ENCODE results near the gene FAM168B.

DNA sequence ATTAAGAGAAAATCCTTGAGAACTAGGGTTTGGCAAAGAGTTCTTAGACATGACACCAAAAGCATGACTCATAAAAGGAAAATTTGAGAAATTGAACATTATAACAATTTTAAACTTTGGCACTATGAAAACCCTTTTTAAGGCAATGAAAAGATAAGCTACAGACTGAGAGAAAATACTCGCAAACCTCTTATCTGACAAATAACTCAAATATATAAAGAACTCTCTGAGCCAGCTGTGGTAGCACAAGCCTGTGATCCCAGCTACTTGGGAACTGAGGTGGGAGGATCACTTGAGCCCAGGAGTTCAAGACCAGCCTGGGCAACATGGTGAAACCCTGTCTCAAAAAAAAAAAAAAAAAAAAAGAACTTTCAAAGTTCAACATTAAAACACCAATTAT lies 70.5 kb downstream of the FAM168B start:
- TF ChIP-seq, protein P1, sequence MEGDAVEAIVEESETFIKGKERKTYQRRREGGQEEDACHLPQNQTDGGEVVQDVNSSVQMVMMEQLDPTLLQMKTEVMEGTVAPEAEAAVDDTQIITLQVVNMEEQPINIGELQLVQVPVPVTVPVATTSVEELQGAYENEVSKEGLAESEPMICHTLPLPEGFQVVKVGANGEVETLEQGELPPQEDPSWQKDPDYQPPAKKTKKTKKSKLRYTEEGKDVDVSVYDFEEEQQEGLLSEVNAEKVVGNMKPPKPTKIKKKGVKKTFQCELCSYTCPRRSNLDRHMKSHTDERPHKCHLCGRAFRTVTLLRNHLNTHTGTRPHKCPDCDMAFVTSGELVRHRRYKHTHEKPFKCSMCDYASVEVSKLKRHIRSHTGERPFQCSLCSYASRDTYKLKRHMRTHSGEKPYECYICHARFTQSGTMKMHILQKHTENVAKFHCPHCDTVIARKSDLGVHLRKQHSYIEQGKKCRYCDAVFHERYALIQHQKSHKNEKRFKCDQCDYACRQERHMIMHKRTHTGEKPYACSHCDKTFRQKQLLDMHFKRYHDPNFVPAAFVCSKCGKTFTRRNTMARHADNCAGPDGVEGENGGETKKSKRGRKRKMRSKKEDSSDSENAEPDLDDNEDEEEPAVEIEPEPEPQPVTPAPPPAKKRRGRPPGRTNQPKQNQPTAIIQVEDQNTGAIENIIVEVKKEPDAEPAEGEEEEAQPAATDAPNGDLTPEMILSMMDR (IDR thresholded peaks at IDR 0.05) = no peak
- TF ChIP-seq POLR2A (IDR thresholded peaks at IDR 0.05) = no peak
